ENCODE results near the gene RERE. TPM values are rescaled to one million over a fixed set of nuclear protein-coding genes. Genes with fewer than 3 reads are reported as not detected.
A peak's percentile ranks its signal among the peaks of the same experiment; 100 is the strongest.

RERE gene
- total and polyA plus RNA-seq, 5 donors = 72.4 to 175 (median 161) TPM

DNA sequence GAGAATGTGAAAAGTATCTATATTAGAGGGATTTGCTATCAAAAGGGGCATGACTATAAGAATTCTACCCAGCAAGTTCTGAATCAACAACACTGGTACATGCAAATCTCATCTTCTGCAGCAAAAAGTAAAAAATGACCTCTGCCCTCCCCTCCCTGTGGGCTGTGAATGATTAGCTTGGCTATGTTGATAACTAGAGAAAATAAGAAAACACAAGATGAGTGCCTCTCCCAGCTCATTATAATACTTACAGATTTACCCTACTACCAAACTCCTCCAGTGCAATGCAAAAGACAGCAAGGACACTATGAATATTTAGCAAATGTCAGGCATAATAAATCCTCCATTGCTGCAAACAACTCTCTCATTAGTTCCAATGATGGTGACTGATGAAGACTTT, 397.1 kb downstream of the RERE start:
- ATAC-seq = no peak
- Histone ChIP-seq H3K27me3 (ENCODE audit: control insufficient read depth, insufficient read depth) (no peaks in the 10 kb centered on the region), H3K9me3 (ENCODE audit: control insufficient read depth, low read length) (no peaks in the 10 kb centered on the region), H3K4me3 (ENCODE audit: low read length) (peak overlapping the region; percentile 96), H3K4me1 (ENCODE audit: control insufficient read depth, insufficient read depth, low read length) (peaks cover 9% of the 10 kb centered on the region), H3K27ac (ENCODE audit: low read length) (peak overlapping the region; percentile 97)
- DNase-seq = no peak
- intact Hi-C loops (cut with DNase I) = loop anchor here in 2 of 4 donors (10.0 kb wide), 1 partner anchor 104 kb away; no protein-coding TSS in a partner anchor

DNA sequence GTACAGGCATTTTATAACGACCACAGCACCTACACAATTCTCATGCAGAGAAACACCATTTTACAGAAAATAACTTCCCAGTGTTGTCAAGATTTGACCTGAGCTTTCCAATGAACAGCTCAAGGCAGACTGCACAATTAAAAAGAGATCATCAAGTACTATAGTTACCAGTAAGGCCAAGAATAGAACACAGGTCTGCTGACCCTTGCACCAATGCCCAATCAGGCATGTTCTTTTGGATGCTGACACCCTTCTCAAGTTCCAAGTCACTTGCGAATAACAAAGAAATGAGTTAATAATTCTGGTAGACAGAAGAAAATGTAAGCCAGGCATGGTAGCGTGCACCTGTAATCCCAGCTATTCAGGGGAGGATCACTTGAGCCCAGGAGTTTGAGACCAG, 397.6 kb downstream of the RERE start:
- H3K9me3 ChIP-seq (ENCODE audit: control insufficient read depth, low read length) = no peaks in the 10 kb centered on the region
- no peaks in the 10 kb centered on the region for H3K27me3 ChIP-seq (ENCODE audit: control insufficient read depth, insufficient read depth)
- H3K4me1 ChIP-seq (ENCODE audit: control insufficient read depth, insufficient read depth, low read length) = peaks cover 7% of the 10 kb centered on the region
- no peak for ATAC-seq
- peak overlapping the region; percentile 97 for H3K27ac ChIP-seq (ENCODE audit: low read length)
- intact Hi-C loops (cut with DNase I) = loop anchor here in 3 of 4 donors (5.0 to 10.0 kb wide), 2 partner anchors 53 to 105 kb away; no protein-coding TSS in a partner anchor
- WGBS = 61% methylated on average over 3 of the region's 3 CpGs
- H3K4me3 ChIP-seq (ENCODE audit: low read length) = peak overlapping the region; percentile 96
- no peak for DNase-seq

DNA sequence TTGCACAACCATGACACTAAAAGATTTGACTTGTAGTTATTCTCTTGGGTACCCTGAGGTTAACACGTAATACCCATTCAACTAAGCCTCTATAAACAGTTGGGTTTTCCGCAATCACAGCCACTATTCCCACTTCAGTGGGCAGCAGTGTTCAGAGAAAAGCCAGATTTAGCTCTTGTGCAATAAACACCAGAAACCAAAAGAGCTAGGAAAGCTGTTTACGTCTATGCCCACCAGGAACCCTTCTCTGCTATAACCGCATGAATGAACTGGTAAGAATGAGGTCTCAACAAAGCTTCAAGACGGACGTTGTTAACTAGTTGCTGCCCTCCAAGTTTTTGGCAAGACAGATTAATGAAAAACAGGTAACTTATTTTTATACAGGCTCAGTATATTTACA, 398.3 kb downstream of the RERE start:
- H3K9me3 ChIP-seq (ENCODE audit: control insufficient read depth, low read length) = no peaks in the 10 kb centered on the region
- peak overlapping the region; percentile 96 for H3K4me3 ChIP-seq (ENCODE audit: low read length)
- H3K27me3 ChIP-seq (ENCODE audit: control insufficient read depth, insufficient read depth) = no peaks in the 10 kb centered on the region
- ATAC-seq (no peak), DNase-seq (no peak)
- intact Hi-C loops (cut with DNase I) = loop anchor here in 2 of 4 donors (5.0 to 10.0 kb wide), 2 partner anchors 52 to 106 kb away; no protein-coding TSS in a partner anchor
- H3K27ac ChIP-seq (ENCODE audit: low read length) = peak overlapping the region; percentile 87
- 37% methylated on average over 6 of the region's 6 CpGs for WGBS
- peaks cover 7% of the 10 kb centered on the region for H3K4me1 ChIP-seq (ENCODE audit: control insufficient read depth, insufficient read depth, low read length)

DNA sequence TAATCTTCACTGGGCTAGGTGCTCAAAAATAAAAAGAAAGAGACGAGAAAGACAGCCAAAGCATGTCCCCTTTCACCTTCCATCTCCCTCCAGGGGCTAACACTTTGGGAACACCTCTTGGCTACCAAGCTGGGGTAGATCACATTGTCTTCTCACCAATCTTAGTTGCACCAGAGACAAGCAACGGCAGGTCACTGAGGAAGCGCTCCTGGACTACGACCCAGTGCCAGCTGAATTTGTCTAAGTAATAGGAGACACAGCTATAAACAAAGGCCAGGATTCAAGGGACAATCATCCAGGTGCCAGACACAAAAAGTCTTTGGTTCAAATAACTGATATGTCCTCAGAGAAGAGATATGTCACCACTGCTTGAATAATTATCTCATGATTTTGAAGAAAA, 399.1 kb downstream of the RERE start:
- no peaks in the 10 kb centered on the region for H3K9me3 ChIP-seq (ENCODE audit: control insufficient read depth, low read length)
- no peak for DNase-seq
- intact Hi-C loops (cut with DNase I) = loop anchor here in 2 of 4 donors (5.0 to 10.0 kb wide), 2 partner anchors 51 to 106 kb away; no protein-coding TSS in a partner anchor
- H3K27me3 ChIP-seq (ENCODE audit: control insufficient read depth, insufficient read depth) = no peaks in the 10 kb centered on the region
- H3K4me1 ChIP-seq (ENCODE audit: control insufficient read depth, insufficient read depth, low read length) = peaks cover 12% of the 10 kb centered on the region
- no peak for ATAC-seq
- peak overlapping the region; percentile 57 for H3K27ac ChIP-seq (ENCODE audit: low read length)
- no peak overlapping the region for H3K4me3 ChIP-seq (ENCODE audit: low read length)
- WGBS = 79% methylated on average over 4 of the region's 4 CpGs

DNA sequence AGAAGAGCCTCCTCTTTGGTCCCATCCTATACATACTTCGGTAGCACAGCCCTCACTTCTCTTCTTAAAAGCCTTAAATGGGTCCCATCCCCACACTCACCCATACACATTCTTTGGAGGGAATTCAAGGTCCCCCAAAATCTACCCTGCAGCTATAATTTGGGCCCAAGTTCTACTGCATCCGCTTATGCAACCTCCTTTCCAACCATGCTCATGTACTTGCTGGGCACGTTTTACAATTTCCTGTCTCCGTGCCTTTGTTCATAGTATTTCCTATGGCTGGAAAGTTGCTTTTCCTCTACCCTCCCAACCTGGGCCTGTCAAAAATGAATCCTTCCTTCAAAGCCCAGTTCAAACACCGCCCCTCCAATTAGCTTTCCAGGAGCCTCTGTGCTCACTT, 399.8 kb downstream of the RERE start:
- Histone ChIP-seq H3K9me3 (ENCODE audit: control insufficient read depth, low read length) (no peaks in the 10 kb centered on the region), H3K4me1 (ENCODE audit: control insufficient read depth, insufficient read depth, low read length) (peaks cover 13% of the 10 kb centered on the region), H3K27ac (ENCODE audit: low read length) (peak overlapping the region; percentile 29), H3K4me3 (ENCODE audit: low read length) (no peak overlapping the region), H3K27me3 (ENCODE audit: control insufficient read depth, insufficient read depth) (no peaks in the 10 kb centered on the region)
- no peak for DNase-seq
- intact Hi-C loops (cut with DNase I) = loop anchor here in 2 of 4 donors (5.0 to 10.0 kb wide), 2 partner anchors 50 to 107 kb away; no protein-coding TSS in a partner anchor
- WGBS = 58% methylated on average over 5 of the region's 5 CpGs
- no peak for ATAC-seq

DNA sequence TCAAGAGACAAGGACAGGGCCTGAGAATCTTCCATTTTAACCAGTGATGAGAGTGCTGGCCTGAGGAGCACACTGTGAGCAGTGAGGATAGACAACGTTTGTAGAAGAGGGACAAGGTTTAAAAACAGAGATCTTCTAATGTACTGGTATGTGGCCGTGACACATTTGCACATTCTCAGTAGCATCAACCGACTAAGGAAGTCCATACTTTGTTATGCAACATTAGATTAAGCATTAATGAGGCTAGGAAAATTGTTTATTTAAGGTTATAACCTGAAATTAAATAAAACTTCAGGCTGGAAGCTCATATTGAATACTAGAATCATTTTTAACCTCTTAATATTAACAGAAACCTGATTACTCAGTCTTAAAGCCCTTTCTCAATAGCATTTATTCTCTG, 400.6 kb downstream of the RERE start:
- DNase-seq (no peak), ATAC-seq (no peak)
- no peak overlapping the region for H3K27ac ChIP-seq (ENCODE audit: low read length)
- no peaks in the 10 kb centered on the region for H3K27me3 ChIP-seq (ENCODE audit: control insufficient read depth, insufficient read depth)
- H3K4me3 ChIP-seq (ENCODE audit: low read length) = no peak overlapping the region
- no peaks in the 10 kb centered on the region for H3K9me3 ChIP-seq (ENCODE audit: control insufficient read depth, low read length)
- intact Hi-C loops (cut with DNase I) = loop anchor here in 2 of 4 donors (5.0 to 10.0 kb wide), 2 partner anchors 50 to 108 kb away; no protein-coding TSS in a partner anchor
- peaks cover 18% of the 10 kb centered on the region for H3K4me1 ChIP-seq (ENCODE audit: control insufficient read depth, insufficient read depth, low read length)
- WGBS = 29% methylated on average over 3 of the region's 3 CpGs

DNA sequence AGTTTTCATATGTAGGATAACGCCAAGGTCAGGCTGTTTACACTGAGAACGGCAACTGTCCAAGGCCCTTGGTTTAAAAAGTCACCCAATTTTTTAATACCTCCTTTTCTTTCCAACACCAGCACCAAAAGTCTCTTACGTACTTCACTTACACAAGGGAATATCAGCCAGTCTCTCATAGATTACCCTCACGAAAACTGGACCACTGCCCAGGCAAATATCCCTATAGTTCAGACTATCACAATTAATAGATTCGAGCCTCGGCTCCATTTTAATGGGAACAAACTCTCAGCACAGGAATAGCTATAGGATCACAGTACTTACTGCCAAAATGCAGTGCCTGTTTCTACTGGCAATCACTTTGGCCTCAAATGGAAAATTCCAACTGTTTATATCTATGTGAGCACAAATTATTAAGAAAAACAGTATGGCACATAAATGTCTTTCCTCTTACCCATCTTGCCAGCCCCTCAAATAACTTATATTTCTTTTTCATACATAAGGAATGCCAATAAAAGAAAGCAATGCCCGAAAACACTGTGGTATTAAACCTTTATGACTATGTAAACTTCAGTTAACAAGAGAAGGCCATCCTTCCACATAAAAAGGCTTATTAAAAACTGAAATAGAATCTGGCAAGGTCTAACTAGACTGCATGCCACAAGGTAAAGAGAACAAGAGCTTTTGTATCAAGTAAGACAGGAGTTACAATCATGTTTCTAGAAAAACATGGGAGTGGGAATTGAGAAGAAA, 401.7 kb downstream of the RERE start:
- H3K4me1 ChIP-seq (ENCODE audit: control insufficient read depth, insufficient read depth, low read length) = peaks cover 20% of the 10 kb centered on the region
- H3K9me3 ChIP-seq (ENCODE audit: control insufficient read depth, low read length) = no peaks in the 10 kb centered on the region
- H3K4me3 ChIP-seq (ENCODE audit: low read length) = no peak overlapping the region
- no peaks in the 10 kb centered on the region for H3K27me3 ChIP-seq (ENCODE audit: control insufficient read depth, insufficient read depth)
- peak overlapping the region; percentile 84 for H3K27ac ChIP-seq (ENCODE audit: low read length)
- intact Hi-C loops (cut with DNase I) = loop anchor here in 2 of 4 donors (5.0 to 10.0 kb wide), 2 partner anchors 48 to 109 kb away; no protein-coding TSS in a partner anchor
- DNase-seq (no peak), ATAC-seq (no peak)
- WGBS = 41% methylated on average over 7 of the region's 7 CpGs

DNA sequence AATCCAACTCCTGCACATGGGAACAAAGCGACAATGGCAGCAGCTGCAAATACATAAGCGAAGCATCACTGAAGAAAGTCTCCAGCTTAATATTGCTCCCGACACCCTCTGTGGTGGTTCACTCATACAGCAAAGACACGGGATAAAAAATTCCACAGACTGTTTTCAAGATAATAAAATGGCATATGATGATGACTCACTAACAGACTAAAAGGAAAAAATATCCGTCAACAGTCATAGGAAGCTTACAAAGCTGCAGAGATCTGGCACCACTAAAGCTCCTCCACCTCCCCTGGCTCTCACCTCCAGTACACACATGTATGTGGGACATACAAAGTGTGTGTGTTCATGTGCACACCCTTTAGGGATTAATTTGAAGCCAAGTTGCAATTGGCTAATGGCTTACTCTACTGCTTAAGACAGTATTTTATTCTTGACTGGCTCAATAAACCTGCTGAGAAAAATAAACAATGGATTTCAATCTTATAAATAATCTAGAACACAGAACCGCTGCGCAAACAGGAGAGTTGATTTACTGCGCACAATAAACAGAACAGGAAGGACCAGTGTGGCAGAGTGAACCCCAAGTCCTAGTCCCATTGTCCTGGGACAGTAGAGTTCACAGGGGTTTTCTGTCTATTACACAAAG, 405.1 kb downstream of the RERE start:
- 40% methylated on average over 8 of the region's 8 CpGs for WGBS
- Histone ChIP-seq H3K9me3 (ENCODE audit: control insufficient read depth, low read length) (no peaks in the 10 kb centered on the region), H3K27me3 (ENCODE audit: control insufficient read depth, insufficient read depth) (no peaks in the 10 kb centered on the region), H3K4me1 (ENCODE audit: control insufficient read depth, insufficient read depth, low read length) (peaks cover 36% of the 10 kb centered on the region), H3K4me3 (ENCODE audit: low read length) (no peak overlapping the region), H3K27ac (ENCODE audit: low read length) (peak overlapping the region; percentile 78)
- intact Hi-C loops (cut with DNase I) = loop anchor here in 2 of 4 donors (5.0 to 10.0 kb wide), 2 partner anchors 40 to 112 kb away; no protein-coding TSS in a partner anchor
- DNase-seq (peak in 2 of 3 donors; percentile 56 to 72), ATAC-seq (peak; percentile 54 to 72)

DNA sequence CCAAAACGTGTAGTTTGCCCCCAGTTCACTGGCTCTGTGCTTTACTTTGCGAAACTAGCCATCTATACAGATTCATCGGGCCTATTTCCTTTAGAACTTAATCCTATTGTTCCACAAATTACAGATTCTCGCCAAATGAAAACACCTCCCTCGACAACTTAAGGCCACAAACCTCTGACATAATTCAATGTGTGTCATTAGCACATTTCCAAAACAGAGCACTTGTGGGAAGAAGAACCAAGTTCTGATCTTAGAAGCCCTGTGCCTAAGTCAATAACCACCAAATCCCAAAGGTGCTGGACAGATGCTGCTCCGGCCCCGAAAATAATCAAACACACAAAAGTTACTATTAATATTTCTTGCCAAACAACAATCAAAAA, 405.6 kb downstream of the RERE start:
- no peaks in the 10 kb centered on the region for H3K9me3 ChIP-seq (ENCODE audit: control insufficient read depth, low read length)
- ATAC-seq (peak in 1 of 2 donors; percentile 22), DNase-seq (no peak)
- WGBS = 31% methylated on average over 7 of the region's 7 CpGs
- peak overlapping the region; percentile 78 for H3K27ac ChIP-seq (ENCODE audit: low read length)
- intact Hi-C loops (cut with DNase I) = loop anchor here in 2 of 4 donors (5.0 to 10.0 kb wide), 2 partner anchors 39 to 113 kb away; no protein-coding TSS in a partner anchor
- no peaks in the 10 kb centered on the region for H3K27me3 ChIP-seq (ENCODE audit: control insufficient read depth, insufficient read depth)
- H3K4me3 ChIP-seq (ENCODE audit: low read length) = no peak overlapping the region
- peaks cover 40% of the 10 kb centered on the region for H3K4me1 ChIP-seq (ENCODE audit: control insufficient read depth, insufficient read depth, low read length)

DNA sequence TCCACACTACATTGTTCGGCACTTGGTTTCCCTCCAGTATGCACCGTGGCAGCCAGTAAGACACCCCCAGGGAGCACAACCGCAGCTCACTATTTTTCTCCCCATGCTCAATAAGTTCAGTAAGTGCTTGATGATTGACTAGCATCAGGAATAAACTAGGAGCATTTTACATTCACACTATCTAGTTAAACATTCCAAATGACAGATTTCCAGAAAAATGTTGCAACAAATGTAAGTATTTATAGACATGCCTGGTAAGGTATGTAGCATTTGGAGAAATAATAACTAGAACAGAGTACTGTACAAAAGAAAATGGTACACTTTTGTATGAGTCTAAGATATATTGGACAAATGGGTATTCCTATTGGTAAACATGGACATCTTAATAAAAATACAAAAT, 406.6 kb downstream of the RERE start:
- intact Hi-C loops (cut with DNase I) = loop anchor here in 2 of 4 donors (5.0 to 10.0 kb wide), 2 partner anchors 38 to 114 kb away; no protein-coding TSS in a partner anchor
- no peaks in the 10 kb centered on the region for H3K27me3 ChIP-seq (ENCODE audit: control insufficient read depth, insufficient read depth)
- H3K4me3 ChIP-seq (ENCODE audit: low read length) = no peak overlapping the region
- 59% methylated on average over 3 of the region's 3 CpGs for WGBS
- DNase-seq (no peak), ATAC-seq (no peak)
- no peak overlapping the region for H3K27ac ChIP-seq (ENCODE audit: low read length)
- H3K9me3 ChIP-seq (ENCODE audit: control insufficient read depth, low read length) = no peaks in the 10 kb centered on the region
- peaks cover 40% of the 10 kb centered on the region for H3K4me1 ChIP-seq (ENCODE audit: control insufficient read depth, insufficient read depth, low read length)

DNA sequence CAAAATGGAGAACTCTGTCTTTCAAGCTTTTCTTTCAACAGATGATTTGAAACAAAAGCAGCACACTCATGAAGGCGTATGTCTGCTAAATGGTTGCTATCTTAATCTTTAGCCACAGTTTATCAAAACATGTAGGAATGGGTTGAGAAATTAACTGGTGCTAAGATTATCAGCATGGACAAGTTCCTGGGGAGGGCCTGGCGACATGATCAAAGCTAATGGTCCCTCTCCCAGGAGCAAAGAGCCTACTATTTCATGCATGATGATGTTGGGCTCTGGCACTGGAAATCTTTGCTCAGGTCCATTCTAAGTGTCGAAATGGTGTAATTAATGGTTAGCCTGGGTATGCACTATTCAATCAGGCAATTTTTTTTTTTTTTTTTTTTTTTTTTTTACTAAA, 407.8 kb downstream of the RERE start:
- Histone ChIP-seq H3K9me3 (ENCODE audit: control insufficient read depth, low read length) (no peaks in the 10 kb centered on the region), H3K27me3 (ENCODE audit: control insufficient read depth, insufficient read depth) (no peaks in the 10 kb centered on the region), H3K27ac (ENCODE audit: low read length) (peak overlapping the region; percentile 87), H3K4me3 (ENCODE audit: low read length) (no peak overlapping the region), H3K4me1 (ENCODE audit: control insufficient read depth, insufficient read depth, low read length) (peaks cover 40% of the 10 kb centered on the region)
- ATAC-seq (no peak), DNase-seq (no peak)
- 65% methylated on average over 3 of the region's 3 CpGs for WGBS
- intact Hi-C loops (cut with DNase I) = loop anchor here in 2 of 4 donors (5.0 to 10.0 kb wide), 2 partner anchors 37 to 115 kb away; no protein-coding TSS in a partner anchor

Measured in right cardiac atrium (tissue), 5 donors.